HEK293 (cell line): ENCODE measurements around the gene DCP1B.

ENCODE experiments used
- CTCF ChIA-PET: fragments of 350-600 bp; formaldehyde crosslinking; extraction: SDS; loops from one replicate; lab custom pipeline; 2021; ENCODE audit warnings: antibody characterized with exemption; lab: Yijun Ruan, JAX
- POLR2A ChIA-PET: fragments of 300-600 bp; formaldehyde crosslinking; extraction: SDS; loops from one replicate; lab custom pipeline; 2020; ENCODE audit warnings: antibody characterized with exemption, inconsistent platforms; lab: Yijun Ruan, JAX
- H3K27ac ChIP-seq: fragments of 200-500 bp; sonication (Bioruptor generic); 2 replicates; pipeline ENCODE4 v1.5.1; 2014; ENCODE audit warnings: low read depth, low read length, control low read depth, inconsistent platforms; ENCODE audit errors: extremely low read depth
- H3K36me3 ChIP-seq, 2 experiments: fragments of 200-500 bp in 1 of 2; sonication (Bioruptor generic) in 1 of 2; 1 replicate in 1 of 2; 2 replicates in 1 of 2; pipeline ENCODE4 v1.5.1; 2014 to 2017; ENCODE audit warnings: inconsistent platforms in 2 of 2, low read length in 2 of 2; ENCODE audit not compliant: control insufficient read depth in 2 of 2, insufficient read depth in 1 of 2
- H3K4me1 ChIP-seq: fragments of 200-500 bp; sonication (Bioruptor generic); 2 replicates; pipeline ENCODE4 v1.5.1; 2014; ENCODE audit warnings: mild to moderate bottlenecking, low read length, inconsistent platforms; ENCODE audit not compliant: control insufficient read depth, insufficient read depth
- H3K4me3 ChIP-seq: 2 replicates; pipeline ENCODE4 v1.5.1; 2011; ENCODE audit warnings: low read depth, mild to moderate bottlenecking, control low read depth, low read length, moderate library complexity
- H3K9me3 ChIP-seq: fragments of 200-500 bp; sonication (Bioruptor generic); 2 replicates; pipeline ENCODE4 v1.5.1; 2014; ENCODE audit warnings: low read depth, low read length, inconsistent platforms; ENCODE audit not compliant: control insufficient read depth, insufficient read depth
- BCL11A ChIP-seq: fragments of 450-650 bp; formaldehyde crosslinking; IDR thresholded peaks from 2 replicates; pipeline ENCODE4 v1.5.1; 2016; ENCODE audit warnings: low read depth, missing biosample characterization, missing genetic modification characterization
- HOXC10 ChIP-seq: sonication (generic); formaldehyde crosslinking; IDR thresholded peaks from 2 replicates; pipeline ENCODE4 v1.8.1; 2023; ENCODE audit warnings: mild to moderate bottlenecking, missing genetic modification reagents
- KLF1 ChIP-seq: fragments of 450-650 bp; formaldehyde crosslinking; IDR thresholded peaks from 2 replicates; pipeline ENCODE4 v1.5.1; 2016; ENCODE audit warnings: missing biosample characterization, missing genetic modification characterization
- KLF8 ChIP-seq: fragments of 450-650 bp; formaldehyde crosslinking; IDR thresholded peaks from 2 replicates; pipeline ENCODE4 v1.5.1; 2016; ENCODE audit warnings: missing biosample characterization, missing genetic modification characterization
- MZF1 ChIP-seq: fragments of 450-650 bp; formaldehyde crosslinking; IDR thresholded peaks from 2 replicates; pipeline ENCODE4 v1.5.1; 2017; ENCODE audit warnings: missing biosample characterization, missing genetic modification characterization, borderline replicate concordance
- SP3 ChIP-seq: fragments of 450-650 bp; formaldehyde crosslinking; IDR thresholded peaks from 2 replicates; pipeline ENCODE4 v1.5.1; 2016; ENCODE audit warnings: missing biosample characterization, missing genetic modification characterization
- TRIM28 ChIP-seq: IDR thresholded peaks from 2 replicates; pipeline ENCODE4 v1.6.1; 2011; ENCODE audit warnings: low read length, control low read depth, borderline replicate concordance
- WT1 ChIP-seq: fragments of 450-650 bp; formaldehyde crosslinking; IDR thresholded peaks from 2 replicates; pipeline ENCODE4 v1.5.1; 2016; ENCODE audit warnings: missing biosample characterization, missing genetic modification characterization
- ZBTB48 ChIP-seq: fragments of 450-650 bp; formaldehyde crosslinking; IDR thresholded peaks from 2 replicates; pipeline ENCODE4 v1.5.1; 2016; ENCODE audit warnings: missing biosample characterization, missing genetic modification characterization
- ZFP37 ChIP-seq: fragments of 450-650 bp; formaldehyde crosslinking; IDR thresholded peaks from 2 replicates; pipeline ENCODE4 v1.5.1; 2016; ENCODE audit warnings: missing biosample characterization, missing genetic modification characterization
- ZIC2 ChIP-seq: fragments of 450-650 bp; formaldehyde crosslinking; IDR thresholded peaks from 2 replicates; pipeline ENCODE4 v1.5.1; 2016; ENCODE audit warnings: missing biosample characterization, missing genetic modification characterization
- ZNF121 ChIP-seq: fragments of 450-650 bp; formaldehyde crosslinking; IDR thresholded peaks from 2 replicates; pipeline ENCODE4 v1.5.1; 2016; ENCODE audit warnings: missing biosample characterization, missing genetic modification characterization
- ZNF169 ChIP-seq: fragments of 450-650 bp; formaldehyde crosslinking; IDR thresholded peaks from 2 replicates; pipeline ENCODE4 v1.5.1; 2016; ENCODE audit warnings: missing biosample characterization, missing genetic modification characterization
- ZNF521 ChIP-seq: fragments of 450-650 bp; formaldehyde crosslinking; IDR thresholded peaks from 2 replicates; pipeline ENCODE4 v1.5.1; 2017; ENCODE audit warnings: missing biosample characterization, mild to moderate bottlenecking, missing genetic modification characterization
- ZNF624 ChIP-seq: fragments of 450-650 bp; formaldehyde crosslinking; IDR thresholded peaks from 2 replicates; pipeline ENCODE4 v1.5.1; 2017; ENCODE audit warnings: missing biosample characterization, missing genetic modification characterization
- ZNF658 ChIP-seq: fragments of 450-650 bp; formaldehyde crosslinking; IDR thresholded peaks from 2 replicates; pipeline ENCODE4; 2016; ENCODE audit warnings: missing biosample characterization, missing genetic modification characterization
- ZNF768 ChIP-seq: fragments of 450-650 bp; formaldehyde crosslinking; IDR thresholded peaks from 2 replicates; pipeline ENCODE4 v1.5.1; 2018; ENCODE audit warnings: missing biosample characterization, mild to moderate bottlenecking, missing genetic modification characterization
- ZSCAN16 ChIP-seq: fragments of 450-650 bp; formaldehyde crosslinking; IDR thresholded peaks from 2 replicates; pipeline ENCODE4 v1.5.1; 2016; ENCODE audit warnings: missing biosample characterization, missing genetic modification characterization
- ZSCAN30 ChIP-seq: fragments of 450-650 bp; IDR thresholded peaks from 2 replicates; pipeline ENCODE4 v1.5.1; 2018; ENCODE audit warnings: missing biosample characterization, mild to moderate bottlenecking, missing genetic modification characterization, moderate library complexity
- TF ChIP-seq, protein P1 (sequence below): fragments of 450-650 bp; formaldehyde crosslinking; IDR thresholded peaks from 2 replicates; pipeline ENCODE4 v1.5.1; 2016; ENCODE audit warnings: missing biosample characterization, missing genetic modification characterization
- TF ChIP-seq, protein P2 (sequence below): fragments of 450-650 bp; formaldehyde crosslinking; IDR thresholded peaks from 2 replicates; pipeline ENCODE4 v1.5.1; 2017; ENCODE audit warnings: missing biosample characterization, missing genetic modification characterization
- TF ChIP-seq, protein P3 (sequence below): fragments of 450-650 bp; formaldehyde crosslinking; IDR thresholded peaks from 2 replicates; pipeline ENCODE4; 2016; ENCODE audit warnings: missing biosample characterization, missing genetic modification characterization
- TF ChIP-seq, protein P4 (sequence below): fragments of 450-650 bp; formaldehyde crosslinking; IDR thresholded peaks from 2 replicates; pipeline ENCODE4 v1.5.1; 2017; ENCODE audit warnings: missing biosample characterization, missing genetic modification characterization
- TF ChIP-seq, protein P5 (sequence below): fragments of 450-650 bp; formaldehyde crosslinking; IDR thresholded peaks from 2 replicates; pipeline ENCODE4 v1.5.1; 2016; ENCODE audit warnings: missing biosample characterization, missing genetic modification characterization
- TF ChIP-seq, protein P6 (sequence below): sonication (generic); formaldehyde crosslinking; IDR thresholded peaks from 2 replicates; pipeline ENCODE4 v1.8.1; 2022; ENCODE audit warnings: mild to moderate bottlenecking, moderate library complexity, missing genetic modification reagents

Gene DCP1B

DNA sequence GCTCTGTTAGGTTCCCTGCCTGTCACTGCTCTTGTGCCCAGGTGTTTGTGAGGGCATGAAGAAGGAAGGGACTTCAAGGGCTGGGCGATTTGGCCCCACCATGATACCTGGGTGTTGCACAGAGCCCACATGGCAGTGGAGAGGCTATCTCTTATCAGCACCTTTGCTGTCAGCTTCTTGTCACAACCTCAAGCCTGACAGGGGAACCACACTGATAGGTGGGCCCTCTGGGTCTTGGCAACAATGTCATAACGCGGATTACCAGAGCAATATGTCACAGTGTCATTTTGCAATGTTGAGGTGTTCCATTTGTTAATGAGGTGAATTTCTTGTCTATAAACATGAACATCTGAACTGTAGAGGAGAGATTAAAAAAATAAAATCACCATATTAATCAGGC lies 25.6 kb upstream of the DCP1B start (continued):
- no peak for TF ChIP-seq ZNF121 (tag by site-specific recombination)
- TF ChIP-seq, protein P1, sequence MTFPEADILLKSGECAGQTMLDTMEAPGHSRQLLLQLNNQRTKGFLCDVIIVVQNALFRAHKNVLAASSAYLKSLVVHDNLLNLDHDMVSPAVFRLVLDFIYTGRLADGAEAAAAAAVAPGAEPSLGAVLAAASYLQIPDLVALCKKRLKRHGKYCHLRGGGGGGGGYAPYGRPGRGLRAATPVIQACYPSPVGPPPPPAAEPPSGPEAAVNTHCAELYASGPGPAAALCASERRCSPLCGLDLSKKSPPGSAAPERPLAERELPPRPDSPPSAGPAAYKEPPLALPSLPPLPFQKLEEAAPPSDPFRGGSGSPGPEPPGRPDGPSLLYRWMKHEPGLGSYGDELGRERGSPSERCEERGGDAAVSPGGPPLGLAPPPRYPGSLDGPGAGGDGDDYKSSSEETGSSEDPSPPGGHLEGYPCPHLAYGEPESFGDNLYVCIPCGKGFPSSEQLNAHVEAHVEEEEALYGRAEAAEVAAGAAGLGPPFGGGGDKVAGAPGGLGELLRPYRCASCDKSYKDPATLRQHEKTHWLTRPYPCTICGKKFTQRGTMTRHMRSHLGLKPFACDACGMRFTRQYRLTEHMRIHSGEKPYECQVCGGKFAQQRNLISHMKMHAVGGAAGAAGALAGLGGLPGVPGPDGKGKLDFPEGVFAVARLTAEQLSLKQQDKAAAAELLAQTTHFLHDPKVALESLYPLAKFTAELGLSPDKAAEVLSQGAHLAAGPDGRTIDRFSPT (tag by site-specific recombination) = no peak

DNA sequence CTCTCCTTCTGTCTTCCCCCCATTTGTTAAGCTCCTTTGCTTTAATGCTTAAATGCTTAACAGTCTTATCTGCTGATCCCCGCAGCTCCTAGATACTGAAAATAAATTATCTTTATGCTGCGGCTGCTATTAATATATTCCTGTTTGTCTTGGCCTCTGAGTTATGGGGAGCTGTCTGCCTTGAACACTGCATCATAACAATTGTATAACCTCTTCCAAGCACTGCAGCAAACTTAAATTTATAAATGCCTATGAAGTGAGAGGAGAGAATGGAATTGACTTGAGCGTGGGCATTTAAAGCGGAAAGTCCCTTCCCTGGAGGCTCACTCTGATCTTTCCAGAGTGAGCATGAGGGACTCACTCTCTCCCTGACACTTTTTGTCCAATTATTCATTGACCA lies 23.1 kb upstream of the DCP1B start:
- ChIA-PET CTCF (interaction anchor here (0.6 to 1.7 kb wide), 4 partner anchors 10 to 856 kb away, joined by 3 to 7 read pairs (median 5); no protein-coding TSS in a partner anchor), POLR2A (no interaction called here)
- Histone ChIP-seq H3K36me3 (no peaks in the 10 kb centered on the region), H3K27ac (no peak overlapping the region), H3K4me3 (no peak overlapping the region), H3K4me1 (no peaks in the 10 kb centered on the region)
- TF ChIP-seq, protein P2, sequence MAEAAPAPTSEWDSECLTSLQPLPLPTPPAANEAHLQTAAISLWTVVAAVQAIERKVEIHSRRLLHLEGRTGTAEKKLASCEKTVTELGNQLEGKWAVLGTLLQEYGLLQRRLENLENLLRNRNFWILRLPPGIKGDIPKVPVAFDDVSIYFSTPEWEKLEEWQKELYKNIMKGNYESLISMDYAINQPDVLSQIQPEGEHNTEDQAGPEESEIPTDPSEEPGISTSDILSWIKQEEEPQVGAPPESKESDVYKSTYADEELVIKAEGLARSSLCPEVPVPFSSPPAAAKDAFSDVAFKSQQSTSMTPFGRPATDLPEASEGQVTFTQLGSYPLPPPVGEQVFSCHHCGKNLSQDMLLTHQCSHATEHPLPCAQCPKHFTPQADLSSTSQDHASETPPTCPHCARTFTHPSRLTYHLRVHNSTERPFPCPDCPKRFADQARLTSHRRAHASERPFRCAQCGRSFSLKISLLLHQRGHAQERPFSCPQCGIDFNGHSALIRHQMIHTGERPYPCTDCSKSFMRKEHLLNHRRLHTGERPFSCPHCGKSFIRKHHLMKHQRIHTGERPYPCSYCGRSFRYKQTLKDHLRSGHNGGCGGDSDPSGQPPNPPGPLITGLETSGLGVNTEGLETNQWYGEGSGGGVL (tag by site-specific recombination) = no peak
- TF ChIP-seq, all 188 proteins: peak for 0
- H3K9me3 ChIP-seq = no peaks in the 10 kb centered on the region

DNA sequence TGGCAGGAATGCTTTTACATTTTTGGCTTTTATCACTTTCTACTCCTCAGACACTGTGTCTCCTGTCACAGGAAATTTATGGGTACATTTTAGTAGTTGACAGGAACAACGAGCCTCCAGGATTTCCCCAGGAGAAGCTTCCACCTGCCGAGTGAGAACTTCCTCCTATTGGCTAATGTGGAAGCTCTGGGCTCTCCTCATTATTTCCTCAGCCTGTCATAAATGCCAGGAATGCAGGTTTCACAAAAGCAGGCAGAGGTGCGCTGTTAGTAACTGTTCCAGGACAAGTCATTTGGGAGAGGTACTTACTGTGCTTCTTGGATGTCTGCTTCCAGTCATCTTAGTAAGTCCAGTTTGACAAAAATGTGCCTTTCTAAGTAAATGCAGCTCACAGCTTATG lies 19.1 kb upstream of the DCP1B start:
- CTCF ChIA-PET = interaction anchor here (0.6 to 1.4 kb wide), 4 partner anchors 8 to 588 kb away, joined by 3 to 6 read pairs (median 4); no protein-coding TSS in a partner anchor

DNA sequence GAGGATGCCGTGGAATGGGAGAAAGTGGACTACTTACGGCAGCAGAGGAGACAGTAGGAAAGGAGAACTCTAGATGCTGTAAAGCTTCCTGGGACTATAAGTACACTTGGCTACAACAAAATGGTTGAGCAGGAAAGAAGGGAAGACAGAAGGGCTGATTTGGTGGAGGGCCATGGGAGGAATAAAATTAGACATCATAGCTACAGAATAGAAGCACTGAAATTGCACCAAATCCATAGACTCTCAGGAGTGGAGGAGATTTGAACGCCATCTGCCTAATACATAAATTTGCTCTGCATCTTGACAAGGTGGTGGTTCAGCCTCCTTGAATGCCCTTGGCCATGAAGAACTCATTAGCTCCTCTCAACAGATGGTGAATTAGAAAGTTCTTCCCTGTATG lies 16.3 kb upstream of the DCP1B start:
- H3K4me1 ChIP-seq = peaks cover 3% of the 10 kb centered on the region
- H3K27ac ChIP-seq = no peak overlapping the region
- H3K9me3 ChIP-seq = no peaks in the 10 kb centered on the region
- no peak overlapping the region for H3K4me3 ChIP-seq
- POLR2A ChIA-PET = no interaction called here
- H3K36me3 ChIP-seq = no peaks in the 10 kb centered on the region
- CTCF ChIA-PET = interaction anchor here (2.3 kb wide), 1 partner anchor 14 kb away, joined by 8 read pairs; no protein-coding TSS in a partner anchor
- TF ChIP-seq WT1 = no peak
- no peak for TF ChIP-seq ZFP37 (tag by site-specific recombination)
- TF ChIP-seq, protein P3, sequence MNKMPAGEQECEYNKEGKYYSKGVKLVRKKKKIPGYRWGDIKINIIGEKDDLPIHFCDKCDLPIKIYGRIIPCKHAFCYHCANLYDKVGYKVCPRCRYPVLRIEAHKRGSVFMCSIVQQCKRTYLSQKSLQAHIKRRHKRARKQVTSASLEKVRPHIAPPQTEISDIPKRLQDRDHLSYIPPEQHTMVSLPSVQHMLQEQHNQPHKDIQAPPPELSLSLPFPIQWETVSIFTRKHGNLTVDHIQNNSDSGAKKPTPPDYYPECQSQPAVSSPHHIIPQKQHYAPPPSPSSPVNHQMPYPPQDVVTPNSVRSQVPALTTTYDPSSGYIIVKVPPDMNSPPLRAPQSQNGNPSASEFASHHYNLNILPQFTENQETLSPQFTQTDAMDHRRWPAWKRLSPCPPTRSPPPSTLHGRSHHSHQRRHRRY (tag by site-specific recombination) = no peak
- TF ChIP-seq, protein P4, sequence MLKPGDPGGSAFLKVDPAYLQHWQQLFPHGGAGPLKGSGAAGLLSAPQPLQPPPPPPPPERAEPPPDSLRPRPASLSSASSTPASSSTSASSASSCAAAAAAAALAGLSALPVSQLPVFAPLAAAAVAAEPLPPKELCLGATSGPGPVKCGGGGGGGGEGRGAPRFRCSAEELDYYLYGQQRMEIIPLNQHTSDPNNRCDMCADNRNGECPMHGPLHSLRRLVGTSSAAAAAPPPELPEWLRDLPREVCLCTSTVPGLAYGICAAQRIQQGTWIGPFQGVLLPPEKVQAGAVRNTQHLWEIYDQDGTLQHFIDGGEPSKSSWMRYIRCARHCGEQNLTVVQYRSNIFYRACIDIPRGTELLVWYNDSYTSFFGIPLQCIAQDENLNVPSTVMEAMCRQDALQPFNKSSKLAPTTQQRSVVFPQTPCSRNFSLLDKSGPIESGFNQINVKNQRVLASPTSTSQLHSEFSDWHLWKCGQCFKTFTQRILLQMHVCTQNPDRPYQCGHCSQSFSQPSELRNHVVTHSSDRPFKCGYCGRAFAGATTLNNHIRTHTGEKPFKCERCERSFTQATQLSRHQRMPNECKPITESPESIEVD (tag by site-specific recombination) = no peak
- TF ChIP-seq BCL11A (tag by site-specific recombination) = no peak
- no peak for TF ChIP-seq TRIM28
- TF ChIP-seq, protein P5, sequence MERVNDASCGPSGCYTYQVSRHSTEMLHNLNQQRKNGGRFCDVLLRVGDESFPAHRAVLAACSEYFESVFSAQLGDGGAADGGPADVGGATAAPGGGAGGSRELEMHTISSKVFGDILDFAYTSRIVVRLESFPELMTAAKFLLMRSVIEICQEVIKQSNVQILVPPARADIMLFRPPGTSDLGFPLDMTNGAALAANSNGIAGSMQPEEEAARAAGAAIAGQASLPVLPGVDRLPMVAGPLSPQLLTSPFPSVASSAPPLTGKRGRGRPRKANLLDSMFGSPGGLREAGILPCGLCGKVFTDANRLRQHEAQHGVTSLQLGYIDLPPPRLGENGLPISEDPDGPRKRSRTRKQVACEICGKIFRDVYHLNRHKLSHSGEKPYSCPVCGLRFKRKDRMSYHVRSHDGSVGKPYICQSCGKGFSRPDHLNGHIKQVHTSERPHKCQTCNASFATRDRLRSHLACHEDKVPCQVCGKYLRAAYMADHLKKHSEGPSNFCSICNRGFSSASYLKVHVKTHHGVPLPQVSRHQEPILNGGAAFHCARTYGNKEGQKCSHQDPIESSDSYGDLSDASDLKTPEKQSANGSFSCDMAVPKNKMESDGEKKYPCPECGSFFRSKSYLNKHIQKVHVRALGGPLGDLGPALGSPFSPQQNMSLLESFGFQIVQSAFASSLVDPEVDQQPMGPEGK = no peak
- no peak for TF ChIP-seq SP3 (tag by site-specific recombination)
- no peak for TF ChIP-seq ZNF768 (tag by site-specific recombination)
- TF ChIP-seq ZNF658 = no peak
- TF ChIP-seq ZNF521 = no peak
- TF ChIP-seq ZSCAN16 (tag by site-specific recombination) = no peak
- no peak for TF ChIP-seq KLF1 (tag by site-specific recombination)

More for the DNA sequence above, 19.1 kb upstream of the DCP1B start:
- Histone ChIP-seq H3K36me3 (no peaks in the 10 kb centered on the region), H3K4me3 (no peak overlapping the region), H3K9me3 (no peaks in the 10 kb centered on the region), H3K27ac (no peak overlapping the region)
- no peak for TF ChIP-seq ZNF624 (tag by site-specific recombination)
- TF ChIP-seq ZSCAN30 (tag by site-specific recombination) = no peak
- no peak for TF ChIP-seq HOXC10 (CRISPR knock-in tag)
- TF ChIP-seq ZIC2 (tag by site-specific recombination) = no peak
- no peak for TF ChIP-seq ZBTB48 (tag by site-specific recombination)
- no peak for TF ChIP-seq MZF1 (tag by site-specific recombination)
- TF ChIP-seq, protein P6, sequence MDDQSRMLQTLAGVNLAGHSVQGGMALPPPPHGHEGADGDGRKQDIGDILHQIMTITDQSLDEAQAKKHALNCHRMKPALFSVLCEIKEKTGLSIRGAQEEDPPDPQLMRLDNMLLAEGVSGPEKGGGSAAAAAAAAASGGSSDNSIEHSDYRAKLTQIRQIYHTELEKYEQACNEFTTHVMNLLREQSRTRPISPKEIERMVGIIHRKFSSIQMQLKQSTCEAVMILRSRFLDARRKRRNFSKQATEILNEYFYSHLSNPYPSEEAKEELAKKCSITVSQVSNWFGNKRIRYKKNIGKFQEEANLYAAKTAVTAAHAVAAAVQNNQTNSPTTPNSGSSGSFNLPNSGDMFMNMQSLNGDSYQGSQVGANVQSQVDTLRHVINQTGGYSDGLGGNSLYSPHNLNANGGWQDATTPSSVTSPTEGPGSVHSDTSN (CRISPR knock-in tag) = no peak
- no peak for TF ChIP-seq ZNF169 (tag by site-specific recombination)
- no peak for TF ChIP-seq KLF8 (tag by site-specific recombination)
- TF ChIP-seq, all 188 proteins: peak for 0
- POLR2A ChIA-PET = no interaction called here
- no peaks in the 10 kb centered on the region for H3K4me1 ChIP-seq
